Fibroblast of skin of right biceps (primary cell): ENCODE measurements around the gene EVC.

Experiments used
- DNase-seq: peaks from one replicate; pipeline ENCODE4 v3.0.0-alpha.2; 2013

Gene EVC

GRCh38 chr4:5710961-5711478, at the start of gene EVC:
Gene EVC (plus strand): TSS chr4:5711201. CDS start chr4:5711381, 180 bp downstream.
- DNase-seq = peak; percentile 86

- DNase-seq = no peak
These were observed 49.8 kb upstream of the EVC start for GRCh38 chr4:5661237-5661636.

DNA sequence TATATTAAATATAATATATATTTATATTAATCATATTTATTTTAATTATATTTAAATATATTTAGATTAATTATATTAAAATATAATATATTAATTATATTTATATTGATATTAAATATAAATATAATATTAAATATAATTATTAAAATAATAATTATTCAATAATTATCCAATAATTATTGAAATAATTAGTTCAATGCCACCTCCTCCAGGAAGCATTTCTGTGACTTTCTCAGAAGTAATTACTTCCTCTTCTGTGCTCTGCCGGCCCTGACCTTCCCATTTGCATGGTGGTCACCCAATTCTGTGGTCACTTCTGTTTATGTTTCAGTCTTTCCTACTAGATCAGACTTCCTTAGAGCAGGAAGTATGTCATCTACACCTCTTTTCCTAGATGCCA, 48.4 kb upstream of the EVC start:
- no peak for DNase-seq

DNA sequence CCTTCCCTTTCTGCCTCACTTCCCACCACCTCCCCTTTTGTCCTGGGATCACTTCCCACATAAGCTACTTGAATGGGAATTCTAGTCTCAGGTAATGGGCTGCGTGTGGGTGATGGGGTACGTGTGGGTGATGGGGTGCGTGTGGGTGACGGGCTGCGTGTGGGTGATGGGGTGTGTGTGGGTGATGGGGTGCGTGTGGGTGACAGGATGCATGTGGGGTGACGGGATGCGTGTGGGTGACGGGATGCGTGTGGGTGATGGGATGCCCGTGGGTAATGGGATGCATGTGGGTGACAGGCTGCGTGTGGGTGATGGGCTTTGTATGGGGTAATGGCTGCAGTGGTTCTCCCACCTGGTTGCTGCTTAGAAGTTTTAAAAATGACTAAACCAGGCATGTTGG, 46.2 kb upstream of the EVC start:
- DNase-seq = no peak

GRCh38 chr4:5666741-5667140, 44.3 kb upstream of the EVC start:
- DNase-seq = no peak

DNA sequence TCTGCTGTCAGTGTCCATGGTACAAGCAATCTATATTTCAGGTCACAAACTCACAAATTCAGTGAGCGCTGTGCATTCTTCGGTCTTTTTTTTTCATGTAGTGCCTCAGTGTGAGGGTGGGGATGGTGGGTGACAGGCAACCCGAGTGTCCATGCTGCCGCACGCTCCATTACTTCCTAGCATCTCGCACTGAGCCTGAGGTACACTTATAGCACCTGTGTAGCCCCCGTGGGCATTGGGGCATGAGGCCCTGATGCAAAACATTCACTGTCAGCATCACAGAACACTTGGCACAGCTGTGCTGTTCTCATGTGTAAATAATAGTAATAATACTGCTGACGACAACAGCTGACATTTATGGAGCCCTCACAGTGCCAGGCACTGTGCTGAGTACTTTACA, 34.2 kb upstream of the EVC start:
- DNase-seq = no peak

GRCh38 chr4:5678977-5679376, 32.0 kb upstream of the EVC start:
- DNase-seq = peak; percentile 8

- no peak for DNase-seq
These were observed 27.4 kb upstream of the EVC start for GRCh38 chr4:5683566-5683965.

GRCh38 chr4:5685296-5685695, 25.7 kb upstream of the EVC start:
- no peak for DNase-seq

DNA sequence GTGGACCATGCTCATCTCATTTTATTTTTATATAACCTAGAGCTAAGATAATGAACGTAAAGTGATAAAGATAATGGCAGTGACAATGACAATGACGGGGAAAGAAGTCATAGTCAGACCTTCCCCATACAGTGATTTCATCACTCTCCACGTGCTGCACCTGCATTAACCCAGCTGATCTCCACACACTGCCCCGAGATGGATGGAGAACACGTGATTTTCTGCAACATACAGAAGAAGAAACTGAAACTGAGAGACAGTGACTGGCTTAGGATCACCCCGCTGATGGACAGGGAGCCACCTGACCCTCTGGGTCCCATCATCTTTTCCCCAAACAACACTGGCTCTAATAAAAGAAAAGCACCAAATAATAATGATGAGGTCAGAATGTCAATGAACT, 24.7 kb upstream of the EVC start:
- DNase-seq = no peak

DNA sequence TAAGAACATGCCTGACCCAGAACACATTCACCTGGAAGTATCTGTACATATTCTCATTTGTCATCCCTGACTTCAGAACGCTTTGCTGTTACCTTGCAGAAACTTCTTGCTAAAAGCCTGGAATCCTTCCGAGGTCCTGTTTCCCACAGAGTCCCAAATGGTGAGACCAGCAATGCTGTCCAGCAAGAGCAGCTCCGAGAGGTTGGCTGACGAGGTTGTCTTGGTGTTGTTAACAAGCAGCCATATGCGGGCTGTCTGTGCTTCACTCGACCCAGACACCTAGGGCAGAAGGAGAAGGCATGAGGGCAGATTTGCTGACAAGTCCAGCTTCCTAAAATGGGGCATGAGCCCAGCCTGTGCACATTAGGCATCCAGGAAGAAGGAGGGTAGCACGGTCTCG, 21.9 kb upstream of the EVC start:
- DNase-seq = no peak

GRCh38 chr4:5691491-5692132, 19.4 kb upstream of the EVC start:
- DNase-seq = no peak

GRCh38 chr4:5693871-5694270, 17.1 kb upstream of the EVC start:
- DNase-seq = no peak

DNA sequence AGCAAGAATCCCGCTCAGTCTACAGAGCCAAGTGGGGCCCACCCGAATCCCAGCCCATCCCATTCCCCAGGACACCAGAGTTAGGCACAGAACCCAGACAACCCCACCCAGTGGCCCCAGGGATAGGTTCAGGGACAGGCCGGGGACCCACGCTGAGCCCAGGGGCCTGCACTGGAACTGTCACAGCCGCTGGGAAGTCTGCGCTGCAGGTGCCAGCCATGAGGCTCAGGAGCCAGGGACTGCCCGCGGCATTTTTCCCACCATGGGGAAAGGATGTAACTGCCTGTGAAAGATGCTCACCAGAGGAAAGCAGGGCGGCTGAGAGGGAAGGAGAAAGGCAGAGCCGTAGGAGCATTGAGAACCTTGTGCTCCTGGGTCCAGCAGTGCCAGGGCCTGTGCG, 14.7 kb upstream of the EVC start:
- DNase-seq = no peak

DNA sequence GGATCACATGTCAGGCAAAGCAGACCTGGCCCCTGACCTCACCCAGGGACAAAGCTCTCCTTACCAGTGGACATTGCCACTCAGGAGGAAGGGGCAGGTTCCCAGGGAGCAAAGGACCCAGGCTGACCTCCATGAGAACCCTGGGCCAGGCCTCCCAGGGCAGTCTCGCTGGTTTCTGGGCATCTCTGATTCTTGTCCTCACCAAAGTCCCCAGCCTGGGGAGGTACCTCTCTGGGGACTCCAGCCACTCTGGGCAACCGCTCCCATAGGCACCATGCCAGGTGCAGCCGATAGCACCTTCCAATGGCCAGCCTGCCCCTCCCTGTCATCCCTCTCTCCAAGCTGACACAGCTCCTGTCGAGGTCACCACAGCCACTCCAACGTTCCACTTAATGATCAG, 10.5 kb upstream of the EVC start:
- no peak for DNase-seq

GRCh38 chr4:5701971-5702370, 9.0 kb upstream of the EVC start:
- no peak for DNase-seq

GRCh38 chr4:5703831-5704230, 7.2 kb upstream of the EVC start:
- no peak for DNase-seq

DNA sequence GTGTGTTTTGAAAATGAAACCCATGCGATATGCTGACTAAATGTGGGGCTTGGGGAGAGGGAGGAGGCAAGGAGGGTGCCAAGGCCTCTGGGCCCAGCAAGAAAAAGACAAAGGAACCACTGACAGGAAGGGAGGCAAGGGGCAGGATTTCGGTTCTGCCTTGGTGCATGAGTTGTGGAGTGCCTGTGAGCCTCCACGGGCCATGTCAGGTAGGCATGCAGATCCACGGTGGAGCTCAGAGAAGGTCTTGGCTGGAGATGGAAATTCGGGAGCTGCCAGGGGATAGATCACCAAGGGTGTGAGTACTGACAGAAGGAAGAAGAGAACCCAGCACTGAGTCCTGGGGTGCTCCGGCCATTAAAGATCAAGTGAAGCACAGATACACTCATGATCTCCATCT, 6.7 kb upstream of the EVC start:
- no peak for DNase-seq

- no peak for DNase-seq
These were observed 5.2 kb upstream of the EVC start for GRCh38 chr4:5705647-5706320.

- DNase-seq = no peak
These were observed 4.3 kb upstream of the EVC start for GRCh38 chr4:5706486-5707290.

GRCh38 chr4:5707366-5707765, 3.6 kb upstream of the EVC start:
- no peak for DNase-seq

DNA sequence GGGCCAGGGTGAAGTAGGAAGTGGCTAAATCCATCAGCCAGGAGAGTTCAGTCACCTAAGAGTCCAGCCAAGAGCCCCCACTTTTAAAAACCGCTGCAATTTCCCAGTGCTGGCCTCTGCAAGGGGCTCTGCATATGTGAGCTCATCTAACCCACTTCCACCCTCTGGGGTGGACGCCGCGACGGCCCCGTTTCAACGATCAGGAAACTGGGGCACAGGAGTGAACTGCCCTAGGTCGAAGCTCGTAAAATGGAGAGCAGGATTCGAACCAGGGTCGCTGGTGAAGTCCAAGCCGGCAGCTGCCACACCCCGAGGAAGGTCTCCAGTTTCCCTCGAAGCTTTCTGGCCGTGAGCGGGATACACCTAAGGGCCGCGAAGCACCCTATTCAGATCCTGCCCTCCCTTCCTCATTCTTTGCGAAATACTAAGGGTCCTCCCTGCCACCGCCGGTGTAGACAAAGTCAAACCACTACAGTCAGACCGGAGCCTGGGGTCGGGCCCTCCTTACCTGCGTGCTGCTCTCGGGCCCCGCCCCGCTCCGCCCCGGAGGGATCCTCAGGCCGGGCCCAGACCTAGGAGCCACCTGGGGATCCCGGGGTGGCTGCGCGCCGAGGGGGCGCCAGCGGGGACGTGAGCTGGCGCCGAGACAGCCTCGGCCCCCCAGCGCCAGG, 3.1 kb upstream of the EVC start:
- DNase-seq = no peak

DNA sequence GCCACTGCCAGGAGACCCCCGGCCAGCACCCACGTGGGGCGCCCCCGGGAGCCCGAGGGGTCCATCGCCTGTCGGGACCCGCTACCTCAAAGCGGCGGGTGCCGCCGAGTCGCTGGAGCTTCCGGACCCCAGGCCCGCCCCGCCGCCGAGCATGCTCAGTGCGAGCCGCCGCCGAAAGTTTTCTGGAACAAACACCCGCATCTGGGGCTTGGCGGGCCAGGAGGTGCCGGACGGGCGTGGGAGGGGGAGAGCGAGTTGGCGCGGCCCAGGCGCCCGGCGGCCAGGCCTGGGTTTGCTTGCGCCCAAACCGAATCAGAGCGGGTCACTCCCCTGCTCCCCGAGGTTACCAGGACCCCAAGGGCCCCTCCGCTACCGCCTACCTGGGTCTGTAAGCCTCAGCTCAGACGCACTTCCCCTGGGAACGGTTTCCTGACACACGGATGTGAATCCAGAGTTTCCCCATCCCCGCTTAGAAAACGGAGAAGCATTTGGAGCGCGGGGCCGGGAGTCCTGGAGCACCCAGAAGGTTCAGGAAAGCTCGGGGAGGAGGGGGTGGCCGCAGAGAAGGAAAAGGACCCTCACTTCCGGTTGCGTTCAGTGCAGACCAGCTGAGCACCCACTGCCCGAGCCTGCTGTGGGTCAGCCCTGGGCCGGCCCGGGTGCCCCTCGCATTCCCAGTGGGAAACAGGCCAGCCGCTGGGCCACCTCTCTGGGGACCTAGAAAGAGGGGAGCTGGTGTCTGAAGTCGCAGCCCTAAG, 2.4 kb upstream of the EVC start, which contains the start of gene EVC2:
Gene EVC2, minus strand, starts transcription at position 111 of the 758 bp plus-strand sequence. Its CDS starts 46 bp downstream, at position 65.
- peak; percentile 59 for DNase-seq
